H9 (cell line): Measurements from ENCODE around the gene CHPF2. TPM values are rescaled to one million over a fixed set of nuclear protein-coding genes. Genes with fewer than 3 reads are reported as not detected.

ENCODE experiments used
- DNase-seq: peaks from one replicate; pipeline ENCODE4 v3.0.0-alpha.2; 2017
- H2AFZ ChIP-seq: one replicate; pipeline ENCODE4 v1.6.1; 2013; ENCODE audit warnings: mild to moderate bottlenecking, low read length, control low read depth, moderate library complexity
- H2AK5ac ChIP-seq: 2 replicates; pipeline ENCODE4 v1.6.1; 2013; ENCODE audit warnings: low read length, control low read depth, mixed read lengths; ENCODE audit not compliant: insufficient read length
- H2BK120ac ChIP-seq: one replicate; pipeline ENCODE4 v1.6.1; 2013; ENCODE audit warnings: low read depth, mild to moderate bottlenecking, low read length, control low read depth, inconsistent platforms; ENCODE audit not compliant: poor library complexity, severe bottlenecking
- H2BK12ac ChIP-seq: 2 replicates; pipeline ENCODE4 v1.6.1; 2013; ENCODE audit warnings: low read length, control low read depth, mixed read lengths, low read depth; ENCODE audit not compliant: insufficient read length
- H2BK15ac ChIP-seq: 2 replicates; pipeline ENCODE4 v1.6.1; 2013; ENCODE audit warnings: low read depth, low read length, control low read depth
- H2BK20ac ChIP-seq: one replicate; pipeline ENCODE4 v1.6.1; 2013; ENCODE audit warnings: low read depth, mild to moderate bottlenecking, low read length, control low read depth, inconsistent platforms; ENCODE audit not compliant: poor library complexity, severe bottlenecking
- H2BK5ac ChIP-seq: 2 replicates; pipeline ENCODE4 v1.6.1; 2013; ENCODE audit warnings: low read length, control low read depth, mixed read lengths; ENCODE audit not compliant: insufficient read length
- H3K14ac ChIP-seq: 2 replicates; pipeline ENCODE4 v1.6.1; 2013; ENCODE audit warnings: low read length, control low read depth; ENCODE audit not compliant: insufficient read depth
- H3K18ac ChIP-seq: 2 replicates; pipeline ENCODE4 v1.6.1; 2013; ENCODE audit warnings: low read depth, mild to moderate bottlenecking, mixed read lengths, low read length, control low read depth; ENCODE audit not compliant: insufficient read length
- H3K23ac ChIP-seq: 2 replicates; pipeline ENCODE4 v1.6.1; 2013; ENCODE audit warnings: low read length, control low read depth, mixed read lengths, low read depth; ENCODE audit not compliant: insufficient read length
- H3K23me2 ChIP-seq: 2 replicates; pipeline ENCODE4 v1.6.1; 2013; ENCODE audit warnings: low read depth, mild to moderate bottlenecking, mixed read lengths, low read length, control low read depth; ENCODE audit not compliant: insufficient read length, poor library complexity, severe bottlenecking
- H3K27ac ChIP-seq: 2 replicates; pipeline ENCODE4 v1.5.1; 2013; ENCODE audit warnings: low read length, control low read depth, mixed read lengths, low read depth; ENCODE audit not compliant: insufficient read length
- H3K27me3 ChIP-seq: 2 replicates; pipeline ENCODE4 v1.6.1; 2013; ENCODE audit warnings: low read length, control low read depth, inconsistent platforms; ENCODE audit not compliant: insufficient read depth
- H3K4ac ChIP-seq: 2 replicates; pipeline ENCODE4 v1.6.1; 2013; ENCODE audit warnings: low read depth, mild to moderate bottlenecking, control low read depth, inconsistent platforms, low read length, moderate library complexity
- H3K4me1 ChIP-seq: 2 replicates; pipeline ENCODE4 v1.6.1; 2013; ENCODE audit warnings: low read length, control low read depth, inconsistent platforms; ENCODE audit not compliant: insufficient read depth
- H3K4me2 ChIP-seq: 2 replicates; pipeline ENCODE4 v1.6.1; 2013; ENCODE audit warnings: low read length, control low read depth, mixed read lengths; ENCODE audit not compliant: insufficient read length, insufficient read depth
- H3K56ac ChIP-seq: 2 replicates; pipeline ENCODE4 v1.6.1; 2013; ENCODE audit warnings: low read depth, mild to moderate bottlenecking, mixed read lengths, low read length, control low read depth; ENCODE audit not compliant: insufficient read length
- H3K79me1 ChIP-seq: 2 replicates; pipeline ENCODE4 v1.6.1; 2013; ENCODE audit warnings: low read depth, mild to moderate bottlenecking, moderate library complexity, low read length, control low read depth, inconsistent platforms; ENCODE audit not compliant: insufficient read depth, poor library complexity, severe bottlenecking
- H3K79me2 ChIP-seq: 2 replicates; pipeline ENCODE4 v1.6.1; 2013; ENCODE audit warnings: low read length, control low read depth, inconsistent platforms; ENCODE audit not compliant: insufficient read depth
- H3K9ac ChIP-seq: 2 replicates; pipeline ENCODE4 v1.6.1; 2013; ENCODE audit warnings: low read length, control low read depth, mixed read lengths; ENCODE audit not compliant: insufficient read length; ENCODE audit errors: extremely low read depth
- H3K9me3 ChIP-seq: one replicate; pipeline ENCODE4 v1.6.1; 2013; ENCODE audit warnings: low read depth, low read length, inconsistent platforms; ENCODE audit not compliant: control insufficient read depth
- H3T11ph ChIP-seq: one replicate; pipeline ENCODE4 v1.6.1; 2013; ENCODE audit warnings: mild to moderate bottlenecking, low read length, control low read depth, inconsistent platforms
- H4K20me1 ChIP-seq: one replicate; pipeline ENCODE4 v1.6.1; 2013; ENCODE audit not compliant: control insufficient read depth, insufficient read length, insufficient read depth
- H4K5ac ChIP-seq: 2 replicates; pipeline ENCODE4 v1.6.1; 2013; ENCODE audit warnings: low read depth, mild to moderate bottlenecking, mixed read lengths, low read length, control low read depth; ENCODE audit not compliant: insufficient read length
- H4K8ac ChIP-seq: replicated peaks from 2 replicates; pipeline ENCODE4 v1.6.1; 2013; ENCODE audit warnings: low read length, control low read depth, mixed read lengths, low read depth; ENCODE audit not compliant: insufficient read length
- H4K91ac ChIP-seq: 2 replicates; pipeline ENCODE4 v1.6.1; 2013; ENCODE audit warnings: low read depth, mild to moderate bottlenecking, moderate library complexity, mixed read lengths, low read length, control low read depth; ENCODE audit not compliant: insufficient read length
- H3K27ac Mint-ChIP-seq, 3 experiments: 2 replicates in 2 of 3; 3 replicates in 1 of 3; pipeline ENCODE4 v1.8.0; 2020 to 2021; ENCODE audit warnings: mixed read lengths in 3 of 3, mild to moderate bottlenecking in 1 of 3, moderate library complexity in 1 of 3
- H3K27me3 Mint-ChIP-seq: 2 replicates; pipeline ENCODE4 v1.8.0; 2021; ENCODE audit warnings: low read depth, mild to moderate bottlenecking, moderate library complexity, mixed read lengths
- H3K36me3 Mint-ChIP-seq, 3 experiments: 2 replicates in 2 of 3; 3 replicates in 1 of 3; pipeline ENCODE4 v1.8.0; 2020 to 2021; ENCODE audit warnings: low read depth in 3 of 3, mixed read lengths in 3 of 3; ENCODE audit not compliant: insufficient read depth in 1 of 3
- H3K4me1 Mint-ChIP-seq, 2 experiments: 2 replicates each; pipeline ENCODE4 v1.8.0; 2020; ENCODE audit warnings: mixed read lengths in 2 of 2
- H3K4me3 Mint-ChIP-seq, 2 experiments: 2 replicates in 1 of 2; 3 replicates in 1 of 2; pipeline ENCODE4 v1.8.0; 2020 to 2021; ENCODE audit warnings: mild to moderate bottlenecking in 2 of 2, mixed read lengths in 2 of 2, moderate library complexity in 1 of 2
- H3K9me3 Mint-ChIP-seq, 2 experiments: 2 replicates in 1 of 2; 3 replicates in 1 of 2; pipeline ENCODE4 v1.8.0; 2020; ENCODE audit warnings: mild to moderate bottlenecking in 2 of 2, mixed read lengths in 2 of 2, moderate library complexity in 1 of 2
- CTCF ChIP-seq: fragments of 200-600 bp; sonication (generic); conservative IDR thresholded peaks from 3 replicates; pipeline ENCODE4 v1.8.0; 2021; ENCODE audit warnings: antibody characterized with exemption, mild to moderate bottlenecking
- WGBS: extraction: QIAGEN DNeasy Blood & Tissue Kit; methylation state at CpG from one replicate; pipeline ENCODE4 v1.1.7; 2013; ENCODE audit warnings: missing lambda C conversion rate, low lambda C conversion rate, mixed read lengths; ENCODE audit not compliant: insufficient read length; ENCODE audit errors: extremely low coverage; 5-methylcytosine and 5-hydroxymethylcytosine counted together
- total RNA-seq: library from RNA; stranded (reverse); gene quantifications from 2 replicates; pipeline ENCODE4 v1.2.1, GENCODE V29; 2021

Gene CHPF2
- total RNA-seq, 1 experiment from 2014 or later: 25.7 TPM

GRCh38 chr7:151210087-151210854 is 22.0 kb upstream of the CHPF2 start, which contains the start of gene H2BK1:
Gene H2BK1, minus strand, starts transcription at chr7:151210488. Its CDS starts 170 bp downstream, at chr7:151210318.
- Mint-ChIP-seq H3K27me3 (peaks cover 19% of the 10 kb centered on the region), H3K4me1 (peaks cover 13 to 16% of the 10 kb centered on the region in 2 experiments), H3K36me3 (peaks cover 19 to 38% (median 25%) of the 10 kb centered on the region in 3 experiments; a peak in 6 of 7 replicates), H3K9me3 (no peaks in the 10 kb centered on the region), H3K27ac (peak within 1 kb of the TSS in 2 of 3 experiments; percentile 43 to 51; a peak in 4 of 7 replicates), H3K4me3 (no peak within 1 kb of the TSS)
- DNase-seq: no peak
- H4K5ac ChIP-seq: no peak within 1 kb of the TSS
- H2BK5ac ChIP-seq: no peak within 1 kb of the TSS
- no peak within 1 kb of the TSS for H2BK12ac ChIP-seq
- no peak within 1 kb of the TSS for H3K56ac ChIP-seq
- no peak within 1 kb of the TSS for H3K4me2 ChIP-seq
- H4K20me1 ChIP-seq: no peaks in the 10 kb centered on the region
- WGBS: no CpG with 5 or more reads among the region's 17 CpGs
- no peak within 1 kb of the TSS for H4K8ac ChIP-seq
- H3K9ac ChIP-seq: no peak within 1 kb of the TSS
- H3K23me2 ChIP-seq: no peaks in the 10 kb centered on the region
- TF ChIP-seq CTCF: no peak
- H2AFZ ChIP-seq: no peak within 1 kb of the TSS
- H3K18ac ChIP-seq: no peak within 1 kb of the TSS
- peaks cover 5% of the 10 kb centered on the region; the same call in 1 of the 2 replicates for H3K4me1 ChIP-seq
- H2BK20ac ChIP-seq: no peak within 1 kb of the TSS
- no peak within 1 kb of the TSS for H3K27ac ChIP-seq
- H3K4ac ChIP-seq: no peak within 1 kb of the TSS
- no peak within 1 kb of the TSS; the same call in 1 of the 2 replicates for H3K14ac ChIP-seq
- no peaks in the 10 kb centered on the region for H3K27me3 ChIP-seq
- no peaks in the 10 kb centered on the region for H3K9me3 ChIP-seq
- no peaks in the 10 kb centered on the region for H3K79me1 ChIP-seq
- H2BK120ac ChIP-seq: no peak within 1 kb of the TSS
- no peak within 1 kb of the TSS for H4K91ac ChIP-seq
- H3T11ph ChIP-seq: no peak within 1 kb of the TSS
- no peaks in the 10 kb centered on the region for H3K79me2 ChIP-seq
- no peak within 1 kb of the TSS for H3K23ac ChIP-seq
- H2AK5ac ChIP-seq: no peak within 1 kb of the TSS
- no peak within 1 kb of the TSS for H2BK15ac ChIP-seq
